Measurements from ENCODE around the gene PDLIM4.
A peak's percentile ranks its signal among the peaks of the same experiment; 100 is the strongest.

The PDLIM4 gene

GRCh38 chr5:132275367-132276220 lies 18.1 kb downstream of the PDLIM4 start:
- DNase-seq = no peak
- in situ Hi-C loops (cut with MboI; ENCODE audit: low pct_unique_long_range_greater_than_20kb, low sequenced_read_pairs) = no loop called here

DNA sequence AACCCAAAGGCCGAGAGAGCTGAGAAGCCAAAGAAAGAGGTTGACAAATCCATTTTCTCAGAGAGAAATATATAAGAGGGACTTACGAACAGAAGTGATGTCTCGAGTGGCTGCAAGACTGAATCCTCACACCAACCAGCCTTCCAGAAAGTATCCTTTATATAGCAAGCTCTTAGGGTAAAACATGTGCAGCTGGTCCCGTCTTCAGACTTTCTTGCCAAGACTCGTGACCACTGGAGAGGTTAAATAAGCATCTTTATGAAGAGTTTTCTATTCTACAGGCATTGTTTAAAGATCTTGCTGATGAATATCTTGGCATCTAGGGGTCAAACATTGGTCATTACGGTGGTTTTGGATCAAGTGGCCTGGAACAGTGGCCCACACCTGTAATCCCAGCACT lies 19.8 kb downstream of the PDLIM4 start:
- in situ Hi-C loops (cut with MboI; ENCODE audit: low pct_unique_long_range_greater_than_20kb, low sequenced_read_pairs) = no loop called here
- DNase-seq = no peak

- in situ Hi-C loops (cut with MboI; ENCODE audit: low pct_unique_long_range_greater_than_20kb, low sequenced_read_pairs) = no loop called here
- no peak for DNase-seq
Measured at GRCh38 chr5:132277971-132278853, 20.7 kb downstream of the PDLIM4 start.

- in situ Hi-C loops (cut with MboI; ENCODE audit: low pct_unique_long_range_greater_than_20kb, low sequenced_read_pairs) = no loop called here
- DNase-seq = no peak
Measured at GRCh38 chr5:132279801-132280200, 22.3 kb downstream of the PDLIM4 start.

DNA sequence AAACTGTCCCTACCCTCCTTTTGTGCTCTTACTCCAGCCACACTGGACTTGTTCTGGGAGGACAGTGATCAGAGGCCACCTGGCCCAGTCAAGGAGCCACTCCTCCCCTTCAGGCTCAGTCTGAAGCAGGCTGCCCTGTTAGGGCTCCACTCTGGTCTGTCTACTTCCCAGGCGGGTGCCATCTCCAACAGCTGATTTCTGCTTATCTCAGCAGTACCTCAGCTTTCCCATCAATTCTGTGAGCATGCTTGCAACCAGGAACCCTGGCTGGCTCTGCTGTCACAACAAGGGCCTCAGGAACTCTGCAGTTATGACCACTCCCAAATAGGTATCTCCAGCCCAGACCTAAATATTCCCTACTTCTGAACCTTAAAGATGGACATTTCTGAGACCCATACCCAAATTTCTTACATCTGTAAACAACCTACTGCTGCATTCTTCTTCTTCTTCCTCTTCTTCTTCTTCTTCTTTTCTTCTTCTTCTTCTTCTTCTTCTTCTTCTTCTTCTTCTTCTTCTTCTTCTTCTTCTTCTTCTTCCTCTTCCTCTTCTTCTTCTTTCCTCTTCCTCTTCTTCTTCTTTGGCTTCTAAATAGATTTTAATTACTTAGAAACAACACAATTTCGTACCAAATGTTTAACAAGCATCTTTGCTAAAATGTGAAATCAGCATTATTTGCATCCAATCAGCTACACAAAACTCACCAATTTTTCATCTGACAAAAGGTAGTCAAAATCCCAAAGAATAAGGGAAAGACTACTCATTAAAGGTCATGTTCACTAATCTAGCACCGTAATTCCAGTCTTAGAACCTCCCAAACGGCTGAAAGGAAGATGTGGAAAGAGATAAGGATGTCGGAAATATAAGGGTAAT lies 23.1 kb downstream of the PDLIM4 start:
- in situ Hi-C loops (cut with MboI; ENCODE audit: low pct_unique_long_range_greater_than_20kb, low sequenced_read_pairs) = no loop called here
- no peak for DNase-seq

- in situ Hi-C loops (cut with MboI; ENCODE audit: low pct_unique_long_range_greater_than_20kb, low sequenced_read_pairs) = no loop called here
Measured at GRCh38 chr5:132281856-132282614, 24.5 kb downstream of the PDLIM4 start.

DNA sequence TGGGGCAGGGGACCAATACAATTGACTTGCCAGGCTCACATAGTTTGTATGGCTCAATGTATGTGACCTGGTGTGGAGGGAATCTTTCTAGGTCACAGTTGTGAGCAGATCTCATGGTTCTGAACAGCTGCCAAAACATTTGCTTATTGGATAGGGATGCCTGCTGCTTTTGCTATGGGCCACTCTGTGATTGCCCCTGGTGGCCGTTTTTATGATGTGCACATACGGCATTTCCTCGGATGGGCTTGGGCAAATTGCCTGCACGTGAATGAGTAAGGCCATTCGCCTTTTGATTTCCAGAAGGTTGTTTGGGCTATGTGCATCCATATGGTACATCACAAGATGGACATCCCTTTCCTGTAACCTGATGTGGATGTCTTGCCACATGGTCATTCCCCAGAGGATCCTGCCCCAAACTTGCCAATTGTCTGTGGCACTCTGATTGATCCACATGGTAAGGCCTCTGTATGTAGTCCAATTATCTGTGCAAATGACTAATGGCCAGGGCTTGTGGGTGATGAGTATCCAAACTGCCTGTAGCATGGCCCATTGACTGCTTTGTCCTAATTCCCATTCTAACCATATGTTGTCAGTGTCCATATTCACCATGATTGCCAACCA lies 26.0 kb downstream of the PDLIM4 start:
- DNase-seq = peak; percentile 40
- in situ Hi-C loops (cut with MboI; ENCODE audit: low pct_unique_long_range_greater_than_20kb, low sequenced_read_pairs) = no loop called here

More at GRCh38 chr5:132281856-132282614, 24.5 kb downstream of the PDLIM4 start:
- no peak for DNase-seq

- DNase-seq = no peak
- in situ Hi-C loops (cut with MboI; ENCODE audit: low pct_unique_long_range_greater_than_20kb, low sequenced_read_pairs) = no loop called here
Measured at GRCh38 chr5:132289097-132289496, 31.6 kb downstream of the PDLIM4 start.

DNA sequence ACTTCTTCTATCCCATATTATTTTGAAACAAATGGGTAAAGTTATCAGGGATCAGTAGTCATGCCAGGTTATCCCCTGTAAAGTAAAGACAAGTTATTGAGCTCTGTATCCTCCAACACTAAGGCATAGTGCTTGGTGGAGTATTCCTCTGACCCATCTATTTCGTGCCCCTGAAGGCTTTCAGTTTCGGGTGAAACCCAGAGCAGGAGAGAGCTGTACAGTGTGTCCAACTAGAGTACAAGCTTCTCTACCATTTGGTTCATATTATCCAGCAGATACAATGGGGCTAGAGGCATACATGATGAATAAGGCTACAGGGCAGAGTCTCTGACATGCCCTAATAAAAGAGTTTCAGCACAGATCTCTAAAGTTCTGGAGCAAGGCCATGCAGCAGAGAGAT lies 33.5 kb downstream of the PDLIM4 start:
- no peak for DNase-seq
- in situ Hi-C loops (cut with MboI; ENCODE audit: low pct_unique_long_range_greater_than_20kb, low sequenced_read_pairs) = no loop called here

DNA sequence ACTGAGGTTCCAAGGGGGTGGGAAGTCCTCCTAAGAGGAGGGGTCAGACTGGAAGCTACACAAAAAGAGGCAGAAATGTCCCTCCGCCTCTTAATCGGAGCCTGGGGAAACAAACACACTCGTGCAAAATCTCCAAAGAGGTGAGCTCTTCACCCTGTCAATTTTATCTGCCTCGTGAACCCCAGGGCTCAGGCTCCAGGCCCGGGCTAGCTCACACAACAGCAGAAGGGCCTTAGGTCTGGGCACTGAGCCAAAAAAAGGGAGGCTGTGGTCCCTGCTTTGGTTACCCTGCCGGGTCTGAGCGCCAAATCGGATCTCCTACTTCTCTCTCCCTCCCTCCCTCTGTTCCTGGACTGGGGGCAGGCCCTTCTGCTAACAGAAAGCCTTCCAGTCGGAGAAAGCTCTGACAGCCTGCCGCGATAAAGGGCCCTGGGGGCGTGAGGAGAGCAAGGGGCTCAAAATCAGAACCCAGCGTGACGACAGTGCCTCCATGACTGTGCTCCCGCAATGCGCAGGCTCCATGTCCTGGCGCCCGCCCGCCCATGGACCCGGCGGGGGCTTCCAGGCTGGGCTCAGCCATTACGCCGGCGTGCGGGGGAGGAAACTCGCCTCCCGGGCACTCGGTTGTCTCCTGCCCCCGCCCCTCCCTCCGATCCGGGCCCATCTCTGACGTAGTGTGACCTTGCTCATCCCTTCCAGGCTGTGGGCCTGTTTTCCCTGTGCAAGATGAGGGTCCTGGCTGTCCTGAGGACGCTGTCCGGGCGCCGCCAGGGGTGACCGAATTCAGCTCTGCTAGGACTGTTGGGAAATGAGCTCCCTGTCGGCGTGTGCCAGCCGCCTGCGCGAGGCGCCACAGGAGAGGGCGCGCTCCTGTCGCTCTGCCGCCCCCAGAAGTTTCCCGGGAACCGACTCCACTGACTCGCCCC lies 35.8 kb downstream of the PDLIM4 start:
- in situ Hi-C loops (cut with MboI; ENCODE audit: low pct_unique_long_range_greater_than_20kb, low sequenced_read_pairs) = no loop called here

GRCh38 chr5:132293992-132294727 lies 36.7 kb downstream of the PDLIM4 start, which contains the start of gene SLC22A4:
TSS of gene SLC22A4 (plus strand) at chr5:132294394. CDS start at chr5:132294617, 223 bp downstream.
- in situ Hi-C loops (cut with MboI; ENCODE audit: low pct_unique_long_range_greater_than_20kb, low sequenced_read_pairs) = no loop called here
- DNase-seq = peak; percentile 95

More for the DNA sequence above, 35.8 kb downstream of the PDLIM4 start:
- peak; percentile 93 for DNase-seq

DNA sequence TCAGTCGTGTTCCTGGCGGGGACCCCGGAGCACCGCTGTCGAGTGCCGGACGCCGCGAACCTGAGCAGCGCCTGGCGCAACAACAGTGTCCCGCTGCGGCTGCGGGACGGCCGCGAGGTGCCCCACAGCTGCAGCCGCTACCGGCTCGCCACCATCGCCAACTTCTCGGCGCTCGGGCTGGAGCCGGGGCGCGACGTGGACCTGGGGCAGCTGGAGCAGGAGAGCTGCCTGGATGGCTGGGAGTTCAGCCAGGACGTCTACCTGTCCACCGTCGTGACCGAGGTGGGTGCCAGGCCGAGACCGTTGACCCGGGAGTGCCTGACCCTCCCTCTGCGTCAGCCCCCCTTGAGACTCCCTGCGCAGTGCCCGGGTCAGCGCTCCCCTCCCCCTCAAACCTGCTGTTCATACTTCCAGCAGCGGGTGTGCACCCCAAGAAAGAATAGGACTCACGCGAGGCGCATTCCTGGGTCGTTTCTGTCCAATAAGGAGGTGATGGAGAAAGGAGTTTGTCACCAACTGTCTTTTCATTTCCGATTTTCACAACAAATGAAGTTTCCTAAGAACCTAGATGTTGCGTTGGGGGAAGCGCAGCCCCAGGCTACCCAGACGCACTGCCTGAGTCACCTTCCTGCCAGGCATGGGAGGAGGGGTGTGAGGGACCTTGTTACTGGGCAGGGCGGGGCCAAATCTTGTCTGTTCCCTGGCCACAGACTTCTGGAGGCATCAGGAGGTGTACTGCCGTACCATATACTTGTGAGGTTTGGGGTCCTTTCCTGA lies 37.4 kb downstream of the PDLIM4 start:
- DNase-seq = peak; percentile 86
- in situ Hi-C loops (cut with MboI; ENCODE audit: low pct_unique_long_range_greater_than_20kb, low sequenced_read_pairs) = no loop called here

- DNase-seq = no peak
- in situ Hi-C loops (cut with MboI; ENCODE audit: low pct_unique_long_range_greater_than_20kb, low sequenced_read_pairs) = no loop called here
Measured at GRCh38 chr5:132295505-132296411, 38.3 kb downstream of the PDLIM4 start.

GRCh38 chr5:132296412-132297016 lies 39.0 kb downstream of the PDLIM4 start:
- in situ Hi-C loops (cut with MboI; ENCODE audit: low pct_unique_long_range_greater_than_20kb, low sequenced_read_pairs) = no loop called here
- no peak for DNase-seq

Measured in KBM-7 (cell line).